Omental fat pad (tissue), 4 donors: ENCODE measurements around the gene PRICKLE4. TPM values are rescaled to one million over a fixed set of nuclear protein-coding genes. Genes with fewer than 3 reads are reported as not detected.

Experiments
- ATAC-seq: fragments of 150-250 bp; one replicate; pipeline ENCODE4 v1.9.1; 2016; ENCODE audit warnings: mild to moderate bottlenecking, moderate library complexity; ENCODE audit not compliant: low FRiP score
- DNase-seq: peaks from one replicate; pipeline ENCODE4 v3.0.0-alpha.2; 2019; ENCODE audit warnings: low spot score
- CTCF ChIP-seq, 3 donors: fragments of 450-650 bp; IDR thresholded peaks; one replicate each; pipeline ENCODE4 v1.5.1; 2016 to 2017; ENCODE audit warnings: antibody characterized with exemption in 3 of 3, mild to moderate bottlenecking in 3 of 3, moderate library complexity in 2 of 3
- total RNA-seq, 4 donors: library from RNA; depleted of rRNA; stranded (reverse); fragments of >200 nt; gene quantifications; one replicate each; pipeline ENCODE4 v1.1.0, GENCODE V29; 2016

Gene PRICKLE4
- total RNA-seq, 4 donors from 2014 or later = 1.6 to 11.7 (median 8.6) TPM

- DNase-seq (no peak), ATAC-seq (no peak)
- no peak for TF ChIP-seq CTCF (IDR thresholded peaks at IDR 0.05)
Observed at GRCh38 chr6:41747256-41748101, 33.1 kb upstream of the PRICKLE4 start, which contains the start of gene PGC. Gene PGC, minus strand, starts transcription at chr6:41747397. Its CDS starts 63 bp downstream, at chr6:41747334.

GRCh38 chr6:41748102-41748477 lies 32.5 kb upstream of the PRICKLE4 start:
- ATAC-seq = no peak
- no peak for DNase-seq
- no peak for TF ChIP-seq CTCF (IDR thresholded peaks at IDR 0.05)

GRCh38 chr6:41748542-41748941 lies 32.0 kb upstream of the PRICKLE4 start:
- DNase-seq (no peak), ATAC-seq (no peak)
- TF ChIP-seq CTCF (IDR thresholded peaks at IDR 0.05) = no peak

GRCh38 chr6:41750374-41750773 lies 30.2 kb upstream of the PRICKLE4 start:
- DNase-seq (no peak), ATAC-seq (no peak)
- TF ChIP-seq CTCF (IDR thresholded peaks at IDR 0.05) = no peak

GRCh38 chr6:41755895-41756294 lies 24.7 kb upstream of the PRICKLE4 start:
- no peak for DNase-seq
- no peak for ATAC-seq
- TF ChIP-seq CTCF (IDR thresholded peaks at IDR 0.05) = no peak

- peak; percentile 19 for ATAC-seq
- no peak for TF ChIP-seq CTCF (IDR thresholded peaks at IDR 0.05)
- DNase-seq = no peak
Observed at GRCh38 chr6:41756354-41756753, 24.2 kb upstream of the PRICKLE4 start.

- no peak for TF ChIP-seq CTCF (IDR thresholded peaks at IDR 0.05)
- no peak for ATAC-seq
- no peak for DNase-seq
Observed at GRCh38 chr6:41757271-41757670, 23.3 kb upstream of the PRICKLE4 start.
